ENCODE data around the gene MED10. TPM values are rescaled to one million over a fixed set of nuclear protein-coding genes. Genes with fewer than 3 reads are reported as not detected.

The MED10 gene
- total RNA-seq, 2 experiments from 2014 or later, result 48.5 to 48.8 TPM

GRCh38 chr5:6343951-6344592 is 34.3 kb downstream of the MED10 start:
- ChIA-PET CTCF (no interaction called here), POLR2A (no interaction called here)
- Mint-ChIP-seq H3K4me3 (no peak overlapping the region), H3K36me3 (ENCODE audit: low read depth) (no peaks in the 10 kb centered on the region), H3K27me3 (no peaks in the 10 kb centered on the region), H3K9me3 (no peaks in the 10 kb centered on the region), H3K4me1 (ENCODE audit: low read depth) (no peaks in the 10 kb centered on the region), H3K27ac (no peak overlapping the region)
- no peak for TF ChIP-seq CTCF (IDR thresholded peaks at IDR 0.05)
- DNase-seq (no peak), ATAC-seq (no peak)
- intact Hi-C loops (cut with micrococcal nuclease), result no loop called here

GRCh38 chr5:6342689-6343315 is 35.5 kb downstream of the MED10 start:
- DNase-seq (no peak), ATAC-seq (no peak)
- Mint-ChIP-seq H3K36me3 (ENCODE audit: low read depth) (no peaks in the 10 kb centered on the region), H3K27ac (no peak overlapping the region), H3K9me3 (no peaks in the 10 kb centered on the region), H3K4me3 (no peak overlapping the region), H3K4me1 (ENCODE audit: low read depth) (no peaks in the 10 kb centered on the region), H3K27me3 (no peaks in the 10 kb centered on the region)
- CTCF ChIA-PET, result no interaction called here
- POLR2A ChIA-PET, result no interaction called here
- no peak for TF ChIP-seq CTCF (IDR thresholded peaks at IDR 0.05)
- intact Hi-C loops (cut with micrococcal nuclease), result no loop called here

GRCh38 chr5:6340100-6340499 is 38.2 kb downstream of the MED10 start:
- ChIA-PET CTCF (no interaction called here), POLR2A (no interaction called here)
- no peaks in the 10 kb centered on the region for H3K9me3 Mint-ChIP-seq
- H3K4me1 Mint-ChIP-seq (ENCODE audit: low read depth), result no peaks in the 10 kb centered on the region
- H3K4me3 Mint-ChIP-seq, result no peak overlapping the region
- no peaks in the 10 kb centered on the region for H3K36me3 Mint-ChIP-seq (ENCODE audit: low read depth)
- H3K27ac Mint-ChIP-seq, result no peak overlapping the region
- intact Hi-C loops (cut with micrococcal nuclease), result no loop called here
- no peak for DNase-seq
- H3K27me3 Mint-ChIP-seq, result no peaks in the 10 kb centered on the region
- ATAC-seq, result no peak
- TF ChIP-seq CTCF (IDR thresholded peaks at IDR 0.05), result no peak

- Mint-ChIP-seq H3K27ac (no peak overlapping the region), H3K4me3 (no peak overlapping the region), H3K36me3 (ENCODE audit: low read depth) (no peaks in the 10 kb centered on the region), H3K9me3 (no peaks in the 10 kb centered on the region), H3K27me3 (no peaks in the 10 kb centered on the region), H3K4me1 (ENCODE audit: low read depth) (no peaks in the 10 kb centered on the region)
- no peak for DNase-seq
- no peak for ATAC-seq
- no peak for TF ChIP-seq CTCF (IDR thresholded peaks at IDR 0.05)
- CTCF ChIA-PET, result no interaction called here
- intact Hi-C loops (cut with micrococcal nuclease), result no loop called here
- POLR2A ChIA-PET, result interaction anchor here (0.7 kb wide), 1 partner anchor 106 kb away, joined by 3 read pairs; no protein-coding TSS in a partner anchor
These were observed 39.5 kb downstream of the MED10 start for GRCh38 chr5:6338871-6339270.

- Mint-ChIP-seq H3K27ac (no peak overlapping the region), H3K4me3 (no peak overlapping the region), H3K36me3 (ENCODE audit: low read depth) (no peaks in the 10 kb centered on the region), H3K4me1 (ENCODE audit: low read depth) (no peaks in the 10 kb centered on the region), H3K27me3 (no peaks in the 10 kb centered on the region), H3K9me3 (no peaks in the 10 kb centered on the region)
- POLR2A ChIA-PET, result interaction anchor here (0.7 kb wide), 1 partner anchor 105 kb away, joined by 3 read pairs; no protein-coding TSS in a partner anchor
- CTCF ChIA-PET, result no interaction called here
- intact Hi-C loops (cut with micrococcal nuclease), result no loop called here
- no peak for ATAC-seq
- no peak for DNase-seq
- no peak for TF ChIP-seq CTCF (IDR thresholded peaks at IDR 0.05)
These were observed 40.2 kb downstream of the MED10 start for GRCh38 chr5:6338135-6338534.
